H9 (cell line): ENCODE data around the gene PLXNA4. TPM values are rescaled to one million over a fixed set of nuclear protein-coding genes. Genes with fewer than 3 reads are reported as not detected.

Source experiments
- DNase-seq: peaks from one replicate; pipeline ENCODE4 v3.0.0-alpha.2; 2017
- H2AFZ ChIP-seq: one replicate; pipeline ENCODE4 v1.6.1; 2013; ENCODE audit warnings: mild to moderate bottlenecking, low read length, control low read depth, moderate library complexity
- H2AK5ac ChIP-seq: 2 replicates; pipeline ENCODE4 v1.6.1; 2013; ENCODE audit warnings: low read length, control low read depth, mixed read lengths; ENCODE audit not compliant: insufficient read length
- H2BK120ac ChIP-seq: one replicate; pipeline ENCODE4 v1.6.1; 2013; ENCODE audit warnings: low read depth, mild to moderate bottlenecking, low read length, control low read depth, inconsistent platforms; ENCODE audit not compliant: poor library complexity, severe bottlenecking
- H2BK12ac ChIP-seq: 2 replicates; pipeline ENCODE4 v1.6.1; 2013; ENCODE audit warnings: low read length, control low read depth, mixed read lengths, low read depth; ENCODE audit not compliant: insufficient read length
- H2BK15ac ChIP-seq: 2 replicates; pipeline ENCODE4 v1.6.1; 2013; ENCODE audit warnings: low read depth, low read length, control low read depth
- H2BK20ac ChIP-seq: one replicate; pipeline ENCODE4 v1.6.1; 2013; ENCODE audit warnings: low read depth, mild to moderate bottlenecking, low read length, control low read depth, inconsistent platforms; ENCODE audit not compliant: poor library complexity, severe bottlenecking
- H2BK5ac ChIP-seq: 2 replicates; pipeline ENCODE4 v1.6.1; 2013; ENCODE audit warnings: low read length, control low read depth, mixed read lengths; ENCODE audit not compliant: insufficient read length
- H3K14ac ChIP-seq: 2 replicates; pipeline ENCODE4 v1.6.1; 2013; ENCODE audit warnings: low read length, control low read depth; ENCODE audit not compliant: insufficient read depth
- H3K18ac ChIP-seq: 2 replicates; pipeline ENCODE4 v1.6.1; 2013; ENCODE audit warnings: low read depth, mild to moderate bottlenecking, mixed read lengths, low read length, control low read depth; ENCODE audit not compliant: insufficient read length
- H3K23ac ChIP-seq: 2 replicates; pipeline ENCODE4 v1.6.1; 2013; ENCODE audit warnings: low read length, control low read depth, mixed read lengths, low read depth; ENCODE audit not compliant: insufficient read length
- H3K23me2 ChIP-seq: 2 replicates; pipeline ENCODE4 v1.6.1; 2013; ENCODE audit warnings: low read depth, mild to moderate bottlenecking, mixed read lengths, low read length, control low read depth; ENCODE audit not compliant: insufficient read length, poor library complexity, severe bottlenecking
- H3K27ac ChIP-seq: 2 replicates; pipeline ENCODE4 v1.5.1; 2013; ENCODE audit warnings: low read length, control low read depth, mixed read lengths, low read depth; ENCODE audit not compliant: insufficient read length
- H3K27me3 ChIP-seq: 2 replicates; pipeline ENCODE4 v1.6.1; 2013; ENCODE audit warnings: low read length, control low read depth, inconsistent platforms; ENCODE audit not compliant: insufficient read depth
- H3K4ac ChIP-seq: 2 replicates; pipeline ENCODE4 v1.6.1; 2013; ENCODE audit warnings: low read depth, mild to moderate bottlenecking, control low read depth, inconsistent platforms, low read length, moderate library complexity
- H3K4me1 ChIP-seq: 2 replicates; pipeline ENCODE4 v1.6.1; 2013; ENCODE audit warnings: low read length, control low read depth, inconsistent platforms; ENCODE audit not compliant: insufficient read depth
- H3K4me2 ChIP-seq: 2 replicates; pipeline ENCODE4 v1.6.1; 2013; ENCODE audit warnings: low read length, control low read depth, mixed read lengths; ENCODE audit not compliant: insufficient read length, insufficient read depth
- H3K56ac ChIP-seq: 2 replicates; pipeline ENCODE4 v1.6.1; 2013; ENCODE audit warnings: low read depth, mild to moderate bottlenecking, mixed read lengths, low read length, control low read depth; ENCODE audit not compliant: insufficient read length
- H3K79me1 ChIP-seq: 2 replicates; pipeline ENCODE4 v1.6.1; 2013; ENCODE audit warnings: low read depth, mild to moderate bottlenecking, moderate library complexity, low read length, control low read depth, inconsistent platforms; ENCODE audit not compliant: insufficient read depth, poor library complexity, severe bottlenecking
- H3K79me2 ChIP-seq: 2 replicates; pipeline ENCODE4 v1.6.1; 2013; ENCODE audit warnings: low read length, control low read depth, inconsistent platforms; ENCODE audit not compliant: insufficient read depth
- H3K9ac ChIP-seq: 2 replicates; pipeline ENCODE4 v1.6.1; 2013; ENCODE audit warnings: low read length, control low read depth, mixed read lengths; ENCODE audit not compliant: insufficient read length; ENCODE audit errors: extremely low read depth
- H3K9me3 ChIP-seq: one replicate; pipeline ENCODE4 v1.6.1; 2013; ENCODE audit warnings: low read depth, low read length, inconsistent platforms; ENCODE audit not compliant: control insufficient read depth
- H3T11ph ChIP-seq: one replicate; pipeline ENCODE4 v1.6.1; 2013; ENCODE audit warnings: mild to moderate bottlenecking, low read length, control low read depth, inconsistent platforms
- H4K20me1 ChIP-seq: one replicate; pipeline ENCODE4 v1.6.1; 2013; ENCODE audit not compliant: control insufficient read depth, insufficient read length, insufficient read depth
- H4K5ac ChIP-seq: 2 replicates; pipeline ENCODE4 v1.6.1; 2013; ENCODE audit warnings: low read depth, mild to moderate bottlenecking, mixed read lengths, low read length, control low read depth; ENCODE audit not compliant: insufficient read length
- H4K8ac ChIP-seq: replicated peaks from 2 replicates; pipeline ENCODE4 v1.6.1; 2013; ENCODE audit warnings: low read length, control low read depth, mixed read lengths, low read depth; ENCODE audit not compliant: insufficient read length
- H4K91ac ChIP-seq: 2 replicates; pipeline ENCODE4 v1.6.1; 2013; ENCODE audit warnings: low read depth, mild to moderate bottlenecking, moderate library complexity, mixed read lengths, low read length, control low read depth; ENCODE audit not compliant: insufficient read length
- H3K27ac Mint-ChIP-seq, 3 experiments: 2 replicates in 2 of 3; 3 replicates in 1 of 3; pipeline ENCODE4 v1.8.0; 2020 to 2021; ENCODE audit warnings: mixed read lengths in 3 of 3, mild to moderate bottlenecking in 1 of 3, moderate library complexity in 1 of 3
- H3K27me3 Mint-ChIP-seq: 2 replicates; pipeline ENCODE4 v1.8.0; 2021; ENCODE audit warnings: low read depth, mild to moderate bottlenecking, moderate library complexity, mixed read lengths
- H3K36me3 Mint-ChIP-seq, 3 experiments: 2 replicates in 2 of 3; 3 replicates in 1 of 3; pipeline ENCODE4 v1.8.0; 2020 to 2021; ENCODE audit warnings: low read depth in 3 of 3, mixed read lengths in 3 of 3; ENCODE audit not compliant: insufficient read depth in 1 of 3
- H3K4me1 Mint-ChIP-seq, 2 experiments: 2 replicates each; pipeline ENCODE4 v1.8.0; 2020; ENCODE audit warnings: mixed read lengths in 2 of 2
- H3K4me3 Mint-ChIP-seq, 2 experiments: 2 replicates in 1 of 2; 3 replicates in 1 of 2; pipeline ENCODE4 v1.8.0; 2020 to 2021; ENCODE audit warnings: mild to moderate bottlenecking in 2 of 2, mixed read lengths in 2 of 2, moderate library complexity in 1 of 2
- H3K9me3 Mint-ChIP-seq, 2 experiments: 2 replicates in 1 of 2; 3 replicates in 1 of 2; pipeline ENCODE4 v1.8.0; 2020; ENCODE audit warnings: mild to moderate bottlenecking in 2 of 2, mixed read lengths in 2 of 2, moderate library complexity in 1 of 2
- WGBS: extraction: QIAGEN DNeasy Blood & Tissue Kit; methylation state at CpG from one replicate; pipeline ENCODE4 v1.1.7; 2013; ENCODE audit warnings: missing lambda C conversion rate, low lambda C conversion rate, mixed read lengths; ENCODE audit not compliant: insufficient read length; ENCODE audit errors: extremely low coverage; 5-methylcytosine and 5-hydroxymethylcytosine counted together
- total RNA-seq: library from RNA; stranded (reverse); gene quantifications from 2 replicates; pipeline ENCODE4 v1.2.1, GENCODE V29; 2021
- TF ChIP-seq, protein P1 (sequence below): fragments of 200-600 bp; sonication (generic); conservative IDR thresholded peaks from 3 replicates; pipeline ENCODE4 v1.8.0; 2021; ENCODE audit warnings: antibody characterized with exemption, mild to moderate bottlenecking

The PLXNA4 gene
- total RNA-seq, 1 experiment from 2014 or later, result 0.35 TPM

DNA sequence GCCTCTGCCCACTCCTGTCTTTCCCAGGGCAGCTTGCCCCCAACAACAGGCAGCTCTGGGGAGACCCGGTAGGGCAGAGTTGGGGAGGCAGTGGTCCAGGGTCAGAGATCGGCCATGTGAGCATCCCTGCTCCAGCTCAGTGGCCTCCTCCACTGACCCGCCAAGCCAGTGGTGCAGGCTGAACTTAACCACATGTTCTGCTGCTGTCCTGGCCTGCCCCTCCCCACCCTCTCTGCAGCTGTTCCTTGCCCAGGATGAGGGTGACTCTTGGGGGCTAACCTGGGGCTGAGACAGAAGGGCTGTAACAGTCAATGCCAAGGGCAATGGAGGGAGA is 349.3 kb downstream of the PLXNA4 start:
- no peak overlapping the region for H2BK12ac ChIP-seq
- H2BK20ac ChIP-seq, result no peak overlapping the region
- H3K27me3 ChIP-seq, result no peaks in the 10 kb centered on the region
- H2BK15ac ChIP-seq, result no peak overlapping the region
- no peak overlapping the region for H3K18ac ChIP-seq
- WGBS, result no CpG with 5 or more reads among the region's 3 CpGs
- Mint-ChIP-seq H3K9me3 (no peaks in the 10 kb centered on the region), H3K27me3 (peaks cover 22% of the 10 kb centered on the region), H3K27ac (no peak overlapping the region), H3K4me3 (no peak overlapping the region), H3K36me3 (no peaks in the 10 kb centered on the region; a peak in 3 of 7 replicates), H3K4me1 (peaks cover 14 to 22% of the 10 kb centered on the region in 2 experiments)
- no peak overlapping the region for H4K5ac ChIP-seq
- no peaks in the 10 kb centered on the region for H3K79me2 ChIP-seq
- H2BK120ac ChIP-seq, result no peak overlapping the region
- H3K9me3 ChIP-seq, result no peaks in the 10 kb centered on the region
- H3K14ac ChIP-seq, result no peak overlapping the region; the same call in 1 of the 2 replicates
- H4K20me1 ChIP-seq, result no peaks in the 10 kb centered on the region
- H3K4me2 ChIP-seq, result no peak overlapping the region
- no peak overlapping the region for H3K56ac ChIP-seq
- no peak overlapping the region for H4K8ac ChIP-seq
- TF ChIP-seq, protein P1, sequence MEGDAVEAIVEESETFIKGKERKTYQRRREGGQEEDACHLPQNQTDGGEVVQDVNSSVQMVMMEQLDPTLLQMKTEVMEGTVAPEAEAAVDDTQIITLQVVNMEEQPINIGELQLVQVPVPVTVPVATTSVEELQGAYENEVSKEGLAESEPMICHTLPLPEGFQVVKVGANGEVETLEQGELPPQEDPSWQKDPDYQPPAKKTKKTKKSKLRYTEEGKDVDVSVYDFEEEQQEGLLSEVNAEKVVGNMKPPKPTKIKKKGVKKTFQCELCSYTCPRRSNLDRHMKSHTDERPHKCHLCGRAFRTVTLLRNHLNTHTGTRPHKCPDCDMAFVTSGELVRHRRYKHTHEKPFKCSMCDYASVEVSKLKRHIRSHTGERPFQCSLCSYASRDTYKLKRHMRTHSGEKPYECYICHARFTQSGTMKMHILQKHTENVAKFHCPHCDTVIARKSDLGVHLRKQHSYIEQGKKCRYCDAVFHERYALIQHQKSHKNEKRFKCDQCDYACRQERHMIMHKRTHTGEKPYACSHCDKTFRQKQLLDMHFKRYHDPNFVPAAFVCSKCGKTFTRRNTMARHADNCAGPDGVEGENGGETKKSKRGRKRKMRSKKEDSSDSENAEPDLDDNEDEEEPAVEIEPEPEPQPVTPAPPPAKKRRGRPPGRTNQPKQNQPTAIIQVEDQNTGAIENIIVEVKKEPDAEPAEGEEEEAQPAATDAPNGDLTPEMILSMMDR, result no peak
- no peaks in the 10 kb centered on the region for H3K79me1 ChIP-seq
- no peak overlapping the region for H4K91ac ChIP-seq
- no peak overlapping the region for H3K27ac ChIP-seq
- H3K4ac ChIP-seq, result no peak overlapping the region
- no peak overlapping the region for H2AK5ac ChIP-seq
- no peaks in the 10 kb centered on the region; the same call in 1 of the 2 replicates for H3K4me1 ChIP-seq
- no peak for DNase-seq
- H2AFZ ChIP-seq, result no peak overlapping the region
- no peak overlapping the region for H3K9ac ChIP-seq
- no peaks in the 10 kb centered on the region for H3K23me2 ChIP-seq
- no peak overlapping the region for H3K23ac ChIP-seq
- H3T11ph ChIP-seq, result no peak overlapping the region
- H2BK5ac ChIP-seq, result no peak overlapping the region
